ENCODE results near the gene C1orf94. TPM values are rescaled to one million over a fixed set of nuclear protein-coding genes. Genes with fewer than 3 reads are reported as not detected.

C1orf94 gene
- polyA plus RNA-seq, 1 donor from 2014 or later, result not detected

GRCh38 chr1:34262921-34263320, 86.2 kb downstream of the C1orf94 start (continued):
- TF ChIP-seq, protein P1, sequence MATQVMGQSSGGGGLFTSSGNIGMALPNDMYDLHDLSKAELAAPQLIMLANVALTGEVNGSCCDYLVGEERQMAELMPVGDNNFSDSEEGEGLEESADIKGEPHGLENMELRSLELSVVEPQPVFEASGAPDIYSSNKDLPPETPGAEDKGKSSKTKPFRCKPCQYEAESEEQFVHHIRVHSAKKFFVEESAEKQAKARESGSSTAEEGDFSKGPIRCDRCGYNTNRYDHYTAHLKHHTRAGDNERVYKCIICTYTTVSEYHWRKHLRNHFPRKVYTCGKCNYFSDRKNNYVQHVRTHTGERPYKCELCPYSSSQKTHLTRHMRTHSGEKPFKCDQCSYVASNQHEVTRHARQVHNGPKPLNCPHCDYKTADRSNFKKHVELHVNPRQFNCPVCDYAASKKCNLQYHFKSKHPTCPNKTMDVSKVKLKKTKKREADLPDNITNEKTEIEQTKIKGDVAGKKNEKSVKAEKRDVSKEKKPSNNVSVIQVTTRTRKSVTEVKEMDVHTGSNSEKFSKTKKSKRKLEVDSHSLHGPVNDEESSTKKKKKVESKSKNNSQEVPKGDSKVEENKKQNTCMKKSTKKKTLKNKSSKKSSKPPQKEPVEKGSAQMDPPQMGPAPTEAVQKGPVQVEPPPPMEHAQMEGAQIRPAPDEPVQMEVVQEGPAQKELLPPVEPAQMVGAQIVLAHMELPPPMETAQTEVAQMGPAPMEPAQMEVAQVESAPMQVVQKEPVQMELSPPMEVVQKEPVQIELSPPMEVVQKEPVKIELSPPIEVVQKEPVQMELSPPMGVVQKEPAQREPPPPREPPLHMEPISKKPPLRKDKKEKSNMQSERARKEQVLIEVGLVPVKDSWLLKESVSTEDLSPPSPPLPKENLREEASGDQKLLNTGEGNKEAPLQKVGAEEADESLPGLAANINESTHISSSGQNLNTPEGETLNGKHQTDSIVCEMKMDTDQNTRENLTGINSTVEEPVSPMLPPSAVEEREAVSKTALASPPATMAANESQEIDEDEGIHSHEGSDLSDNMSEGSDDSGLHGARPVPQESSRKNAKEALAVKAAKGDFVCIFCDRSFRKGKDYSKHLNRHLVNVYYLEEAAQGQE (IDR thresholded peaks at IDR 0.05; ENCODE audit: borderline replicate concordance), result no peak

- no peaks in the 10 kb centered on the region for H3F3A ChIP-seq (ENCODE audit: insufficient read depth, low read length, poor library complexity, severe bottlenecking)
- H4K20me1 ChIP-seq (ENCODE audit: insufficient read depth), result no peaks in the 10 kb centered on the region
- no peak overlapping the region for H3K27ac ChIP-seq (ENCODE audit: low read length)
- H3K9me3 ChIP-seq (ENCODE audit: low read length), result no peaks in the 10 kb centered on the region
- no peaks in the 10 kb centered on the region for H3K27me3 ChIP-seq (ENCODE audit: insufficient read depth, low read depth, low read length)
- no peaks in the 10 kb centered on the region for H3K36me3 ChIP-seq (ENCODE audit: insufficient read depth, low read length)
- no peaks in the 10 kb centered on the region for H3K79me2 ChIP-seq (replicated peaks; ENCODE audit: insufficient read depth, low read length)
- H2AFZ ChIP-seq (ENCODE audit: low read depth, low read length), result no peak overlapping the region
- no peaks in the 10 kb centered on the region for H3K9me2 ChIP-seq (ENCODE audit: insufficient read depth, low read length)
- H3K4me3 ChIP-seq (ENCODE audit: low read length), result no peak overlapping the region
- no peak overlapping the region for H3K9ac ChIP-seq (ENCODE audit: low read length)
- H3K4me2 ChIP-seq (ENCODE audit: low read length), result no peak overlapping the region
- TF ChIP-seq EZH2 (IDR thresholded peaks at IDR 0.05; ENCODE audit: borderline replicate concordance, insufficient read depth, low read length, poor library complexity, severe bottlenecking) (no peak), EP300 (conservative IDR thresholded peaks at IDR 0.05; ENCODE audit: poor library complexity, severe bottlenecking) (no peak), TAF1 (IDR thresholded peaks at IDR 0.05; ENCODE audit: low read depth) (no peak), MXI1 (conservative IDR thresholded peaks at IDR 0.05; ENCODE audit: poor library complexity, severe bottlenecking) (no peak)
Measured at GRCh38 chr1:34263406-34263805, 86.7 kb downstream of the C1orf94 start.

- Histone ChIP-seq H3K9me3 (ENCODE audit: low read length) (no peaks in the 10 kb centered on the region), H3K9ac (ENCODE audit: low read length) (no peak overlapping the region), H3K4me2 (ENCODE audit: low read length) (no peak overlapping the region), H3F3A (ENCODE audit: insufficient read depth, low read length, poor library complexity, severe bottlenecking) (no peaks in the 10 kb centered on the region), H2AFZ (ENCODE audit: low read depth, low read length) (no peak overlapping the region), H3K27me3 (ENCODE audit: insufficient read depth, low read depth, low read length) (no peaks in the 10 kb centered on the region), H4K20me1 (ENCODE audit: insufficient read depth) (no peaks in the 10 kb centered on the region), H3K36me3 (ENCODE audit: insufficient read depth, low read length) (no peaks in the 10 kb centered on the region), H3K27ac (ENCODE audit: low read length) (peak overlapping the region; percentile 91), H3K9me2 (ENCODE audit: insufficient read depth, low read length) (no peaks in the 10 kb centered on the region), H3K79me2 (replicated peaks; ENCODE audit: insufficient read depth, low read length) (no peaks in the 10 kb centered on the region), H3K4me3 (ENCODE audit: low read length) (peak overlapping the region; percentile 44)
- TF ChIP-seq SMC3 (conservative IDR thresholded peaks at IDR 0.05; ENCODE audit: poor library complexity) (no peak), EP300 (conservative IDR thresholded peaks at IDR 0.05; ENCODE audit: poor library complexity, severe bottlenecking) (no peak), RAD21 (conservative IDR thresholded peaks at IDR 0.05) (no peak), TAF1 (IDR thresholded peaks at IDR 0.05; ENCODE audit: low read depth) (no peak), EZH2 (IDR thresholded peaks at IDR 0.05; ENCODE audit: borderline replicate concordance, insufficient read depth, low read length, poor library complexity, severe bottlenecking) (no peak), POLR2AphosphoS5 (IDR thresholded peaks at IDR 0.05) (no peak), MXI1 (conservative IDR thresholded peaks at IDR 0.05; ENCODE audit: poor library complexity, severe bottlenecking) (no peak)
- TF ChIP-seq, protein P1 (IDR thresholded peaks at IDR 0.05; ENCODE audit: borderline replicate concordance), result no peak
- TF ChIP-seq, protein P2, sequence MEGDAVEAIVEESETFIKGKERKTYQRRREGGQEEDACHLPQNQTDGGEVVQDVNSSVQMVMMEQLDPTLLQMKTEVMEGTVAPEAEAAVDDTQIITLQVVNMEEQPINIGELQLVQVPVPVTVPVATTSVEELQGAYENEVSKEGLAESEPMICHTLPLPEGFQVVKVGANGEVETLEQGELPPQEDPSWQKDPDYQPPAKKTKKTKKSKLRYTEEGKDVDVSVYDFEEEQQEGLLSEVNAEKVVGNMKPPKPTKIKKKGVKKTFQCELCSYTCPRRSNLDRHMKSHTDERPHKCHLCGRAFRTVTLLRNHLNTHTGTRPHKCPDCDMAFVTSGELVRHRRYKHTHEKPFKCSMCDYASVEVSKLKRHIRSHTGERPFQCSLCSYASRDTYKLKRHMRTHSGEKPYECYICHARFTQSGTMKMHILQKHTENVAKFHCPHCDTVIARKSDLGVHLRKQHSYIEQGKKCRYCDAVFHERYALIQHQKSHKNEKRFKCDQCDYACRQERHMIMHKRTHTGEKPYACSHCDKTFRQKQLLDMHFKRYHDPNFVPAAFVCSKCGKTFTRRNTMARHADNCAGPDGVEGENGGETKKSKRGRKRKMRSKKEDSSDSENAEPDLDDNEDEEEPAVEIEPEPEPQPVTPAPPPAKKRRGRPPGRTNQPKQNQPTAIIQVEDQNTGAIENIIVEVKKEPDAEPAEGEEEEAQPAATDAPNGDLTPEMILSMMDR (IDR thresholded peaks at IDR 0.05; ENCODE audit: poor library complexity, severe bottlenecking), result no peak
Measured at GRCh38 chr1:34265396-34265795, 88.7 kb downstream of the C1orf94 start.

Measured in neural cell (in vitro differentiated cells).